ENCODE data around the gene ZMIZ1.

Gene ZMIZ1

GRCh38 chr10:79065091-79065551 lies 3.6 kb upstream of the ZMIZ1 start:
- DNase-seq (ENCODE audit: low spot score) = no peak
- TF ChIP-seq, protein P1, sequence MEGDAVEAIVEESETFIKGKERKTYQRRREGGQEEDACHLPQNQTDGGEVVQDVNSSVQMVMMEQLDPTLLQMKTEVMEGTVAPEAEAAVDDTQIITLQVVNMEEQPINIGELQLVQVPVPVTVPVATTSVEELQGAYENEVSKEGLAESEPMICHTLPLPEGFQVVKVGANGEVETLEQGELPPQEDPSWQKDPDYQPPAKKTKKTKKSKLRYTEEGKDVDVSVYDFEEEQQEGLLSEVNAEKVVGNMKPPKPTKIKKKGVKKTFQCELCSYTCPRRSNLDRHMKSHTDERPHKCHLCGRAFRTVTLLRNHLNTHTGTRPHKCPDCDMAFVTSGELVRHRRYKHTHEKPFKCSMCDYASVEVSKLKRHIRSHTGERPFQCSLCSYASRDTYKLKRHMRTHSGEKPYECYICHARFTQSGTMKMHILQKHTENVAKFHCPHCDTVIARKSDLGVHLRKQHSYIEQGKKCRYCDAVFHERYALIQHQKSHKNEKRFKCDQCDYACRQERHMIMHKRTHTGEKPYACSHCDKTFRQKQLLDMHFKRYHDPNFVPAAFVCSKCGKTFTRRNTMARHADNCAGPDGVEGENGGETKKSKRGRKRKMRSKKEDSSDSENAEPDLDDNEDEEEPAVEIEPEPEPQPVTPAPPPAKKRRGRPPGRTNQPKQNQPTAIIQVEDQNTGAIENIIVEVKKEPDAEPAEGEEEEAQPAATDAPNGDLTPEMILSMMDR (IDR thresholded peaks at IDR 0.05; ENCODE audit: extremely low read depth, missing control alignments) = no peak

DNA sequence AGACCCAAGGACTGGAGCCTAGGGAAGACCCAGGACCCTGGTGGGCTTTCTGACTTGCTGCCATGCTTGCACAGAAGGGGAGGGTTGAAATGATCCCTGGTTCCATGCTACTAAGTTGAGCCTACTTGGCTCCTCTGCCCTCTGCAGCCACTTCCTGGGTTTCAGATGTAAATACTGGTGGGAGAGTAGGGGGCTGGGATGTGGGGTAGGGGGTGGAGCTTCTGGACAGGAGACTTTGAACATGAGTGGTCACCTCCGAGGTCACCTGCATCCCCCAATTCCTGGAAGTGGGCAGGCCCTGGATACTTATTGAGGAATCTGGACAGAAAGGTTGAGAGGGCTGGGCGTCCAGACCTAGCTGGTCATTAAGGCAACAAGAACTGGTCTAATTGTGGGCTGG lies 2.9 kb upstream of the ZMIZ1 start:
- DNase-seq (ENCODE audit: low spot score) = no peak
- TF ChIP-seq, protein P1 (IDR thresholded peaks at IDR 0.05; ENCODE audit: extremely low read depth, missing control alignments) = no peak

DNA sequence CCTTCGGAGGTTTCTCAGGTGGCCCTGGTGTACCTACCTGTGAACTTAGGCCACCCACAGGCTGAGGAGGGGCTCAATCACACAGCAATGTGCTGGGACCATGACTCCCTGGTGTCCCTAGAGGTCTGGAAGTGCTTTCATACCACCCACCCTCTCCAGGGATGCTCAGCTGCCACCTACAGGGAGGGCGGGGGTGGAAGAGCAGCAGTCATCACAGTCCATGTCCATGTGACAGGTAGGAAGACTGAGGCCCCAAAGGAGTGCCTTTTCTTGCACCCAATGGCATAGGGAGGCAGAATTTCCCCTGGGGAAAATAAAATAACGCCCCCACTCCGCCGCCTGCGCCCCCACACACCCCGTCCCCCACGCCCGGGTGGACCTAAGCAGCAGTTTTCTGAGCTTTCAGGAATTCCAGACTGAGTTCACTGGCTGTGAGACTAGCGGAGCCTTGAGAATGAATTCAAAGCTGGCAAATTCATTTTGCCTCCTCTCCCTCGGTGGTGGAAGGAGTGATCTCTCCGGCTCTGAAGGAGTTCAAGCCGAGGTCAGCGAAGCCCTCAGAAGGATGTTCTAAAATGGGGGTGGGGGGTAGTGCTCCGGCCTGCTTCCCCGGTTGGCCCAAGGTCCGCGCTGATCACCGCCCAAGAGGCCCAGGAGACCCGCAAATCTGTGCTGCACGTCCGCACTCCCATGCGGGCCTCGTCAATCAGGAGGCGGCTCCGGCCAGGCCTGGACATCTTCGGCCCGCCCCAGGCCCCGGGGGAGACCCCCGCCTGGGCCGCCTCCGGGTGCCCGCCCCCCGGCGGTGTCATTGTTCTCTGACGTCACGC lies 2.1 kb upstream of the ZMIZ1 start:
- TF ChIP-seq, protein P1 (IDR thresholded peaks at IDR 0.05; ENCODE audit: extremely low read depth, missing control alignments) = no peak
- DNase-seq (ENCODE audit: low spot score) = peak; percentile 81

- TF ChIP-seq, protein P1 (IDR thresholded peaks at IDR 0.05; ENCODE audit: extremely low read depth, missing control alignments) = no peak
- peak; percentile 91 for DNase-seq (ENCODE audit: low spot score)
Observed at GRCh38 chr10:79067241-79068202, 1.2 kb upstream of the ZMIZ1 start.

GRCh38 chr10:79068203-79068561 lies 584 bp upstream of the ZMIZ1 start:
- TF ChIP-seq, protein P1 (IDR thresholded peaks at IDR 0.05; ENCODE audit: extremely low read depth, missing control alignments) = no peak
- no peak for DNase-seq (ENCODE audit: low spot score)

DNA sequence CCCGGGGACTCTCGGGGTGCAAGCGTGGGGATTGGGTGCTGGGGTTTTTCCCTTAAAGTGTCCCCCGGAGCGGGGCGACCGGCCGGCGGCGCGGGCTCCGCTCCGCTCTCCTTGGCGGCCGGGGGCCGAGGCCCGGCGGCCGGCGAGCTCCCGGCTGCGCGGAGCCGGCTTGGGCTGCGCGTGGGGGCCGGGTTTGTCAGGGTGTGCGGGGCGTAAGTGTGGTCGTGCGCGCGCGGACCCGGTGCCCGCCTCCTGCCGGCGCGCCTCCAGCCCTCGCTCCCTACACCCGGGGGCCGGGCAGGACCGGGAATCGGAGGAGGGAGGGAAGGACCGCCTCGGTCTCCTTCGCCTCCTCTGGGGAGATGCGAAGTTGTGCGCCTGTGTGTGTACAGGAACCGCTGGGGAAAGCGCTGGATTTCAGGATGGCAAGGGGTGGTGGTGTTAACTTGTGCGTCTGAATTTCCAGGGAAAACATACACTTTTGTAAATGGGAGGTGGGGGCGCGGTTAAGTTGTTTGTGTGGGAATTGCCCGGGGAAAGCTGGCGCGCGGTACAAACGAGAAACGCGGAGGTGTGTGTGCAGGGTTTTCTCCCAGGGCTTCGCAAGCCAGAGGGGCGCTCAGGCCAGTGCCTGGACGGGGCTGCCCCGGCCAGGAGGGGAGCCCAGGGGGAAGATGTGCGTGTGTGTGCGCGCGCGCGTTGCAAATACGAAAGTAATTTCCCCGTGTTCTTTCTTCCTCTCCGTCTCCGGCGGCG lies 737 bp downstream of the ZMIZ1 start:
- TF ChIP-seq, protein P1 (IDR thresholded peaks at IDR 0.05; ENCODE audit: extremely low read depth, missing control alignments) = no peak
- peak; percentile 83 for DNase-seq (ENCODE audit: low spot score)
